ENCODE results near the gene PCDHB4.
"Not testable (repeated sequence)": the region's sequence is repeated elsewhere in the genome, so short reads cannot be mapped to it uniquely, and the experiment has no call there.

Gene PCDHB4

DNA sequence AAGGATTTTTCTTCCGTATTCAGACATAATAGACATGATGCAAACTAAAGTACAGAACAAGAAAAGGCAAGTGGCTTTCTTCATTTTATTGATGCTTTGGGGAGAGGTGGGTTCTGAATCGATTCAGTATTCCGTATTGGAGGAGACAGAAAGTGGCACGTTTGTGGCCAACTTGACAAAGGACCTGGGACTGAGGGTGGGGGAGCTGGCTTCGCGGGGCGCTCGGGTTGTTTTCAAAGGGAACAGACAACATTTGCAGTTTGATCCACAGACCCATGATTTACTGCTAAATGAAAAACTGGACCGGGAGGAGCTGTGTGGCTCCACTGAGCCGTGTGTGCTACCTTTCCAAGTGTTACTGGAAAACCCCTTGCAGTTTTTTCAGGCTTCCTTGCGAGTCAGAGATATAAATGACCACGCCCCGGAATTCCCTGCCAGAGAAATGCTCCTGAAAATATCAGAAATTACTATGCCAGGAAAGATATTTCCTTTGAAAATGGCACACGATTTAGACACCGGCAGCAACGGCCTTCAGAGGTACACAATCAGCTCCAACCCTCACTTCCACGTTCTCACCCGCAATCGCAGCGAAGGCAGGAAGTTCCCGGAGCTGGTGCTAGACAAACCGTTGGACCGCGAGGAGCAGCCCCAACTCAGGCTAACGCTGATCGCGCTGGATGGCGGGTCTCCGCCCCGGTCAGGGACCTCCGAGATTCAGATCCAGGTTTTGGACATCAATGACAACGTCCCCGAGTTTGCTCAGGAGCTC, 28.8 kb downstream of the PCDHB4 start:
- no peak for DNase-seq

DNA sequence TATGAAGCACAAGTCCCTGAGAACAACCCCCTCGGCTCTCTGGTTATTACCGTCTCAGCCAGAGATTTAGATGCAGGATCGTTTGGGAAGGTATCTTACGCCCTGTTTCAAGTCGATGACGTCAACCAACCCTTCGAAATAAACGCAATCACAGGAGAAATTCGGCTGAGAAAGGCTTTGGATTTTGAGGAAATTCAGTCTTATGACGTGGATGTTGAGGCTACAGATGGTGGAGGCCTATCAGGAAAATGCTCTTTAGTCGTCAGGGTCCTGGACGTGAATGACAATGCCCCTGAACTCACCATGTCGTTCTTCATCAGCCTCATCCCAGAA, 29.3 kb downstream of the PCDHB4 start:
- DNase-seq, result no peak

DNA sequence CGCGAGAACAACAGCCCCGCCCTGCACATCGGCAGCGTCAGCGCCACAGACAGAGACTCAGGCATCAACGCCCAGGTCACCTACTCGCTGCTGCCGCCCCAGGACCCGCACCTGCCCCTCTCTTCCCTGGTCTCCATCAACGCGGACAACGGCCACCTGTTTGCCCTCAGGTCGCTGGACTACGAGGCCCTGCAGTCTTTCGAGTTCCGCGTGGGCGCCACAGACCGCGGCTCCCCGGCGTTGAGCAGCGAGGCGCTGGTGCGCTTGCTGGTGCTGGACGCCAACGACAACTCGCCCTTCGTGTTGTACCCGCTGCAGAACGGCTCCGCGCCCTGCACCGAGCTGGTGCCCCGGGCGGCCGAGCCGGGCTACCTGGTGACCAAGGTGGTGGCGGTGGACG, 30.0 kb downstream of the PCDHB4 start:
- not testable (repeated sequence) for DNase-seq

DNA sequence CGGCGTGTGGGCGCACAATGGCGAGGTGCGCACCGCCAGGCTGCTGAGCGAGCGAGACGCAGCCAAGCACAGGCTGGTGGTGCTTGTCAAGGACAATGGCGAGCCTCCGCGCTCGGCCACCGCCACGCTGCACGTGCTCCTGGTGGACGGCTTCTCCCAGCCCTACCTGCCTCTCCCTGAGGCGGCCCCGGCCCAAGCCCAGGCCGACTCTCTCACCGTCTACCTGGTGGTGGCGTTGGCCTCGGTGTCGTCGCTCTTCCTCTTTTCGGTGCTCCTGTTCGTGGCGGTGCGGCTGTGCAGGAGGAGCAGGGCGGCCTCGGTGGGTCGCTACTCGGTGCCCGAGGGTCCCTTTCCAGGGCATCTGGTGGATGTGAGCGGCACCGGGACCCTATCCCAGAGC, 30.5 kb downstream of the PCDHB4 start:
- DNase-seq, result not testable (repeated sequence)

DNA sequence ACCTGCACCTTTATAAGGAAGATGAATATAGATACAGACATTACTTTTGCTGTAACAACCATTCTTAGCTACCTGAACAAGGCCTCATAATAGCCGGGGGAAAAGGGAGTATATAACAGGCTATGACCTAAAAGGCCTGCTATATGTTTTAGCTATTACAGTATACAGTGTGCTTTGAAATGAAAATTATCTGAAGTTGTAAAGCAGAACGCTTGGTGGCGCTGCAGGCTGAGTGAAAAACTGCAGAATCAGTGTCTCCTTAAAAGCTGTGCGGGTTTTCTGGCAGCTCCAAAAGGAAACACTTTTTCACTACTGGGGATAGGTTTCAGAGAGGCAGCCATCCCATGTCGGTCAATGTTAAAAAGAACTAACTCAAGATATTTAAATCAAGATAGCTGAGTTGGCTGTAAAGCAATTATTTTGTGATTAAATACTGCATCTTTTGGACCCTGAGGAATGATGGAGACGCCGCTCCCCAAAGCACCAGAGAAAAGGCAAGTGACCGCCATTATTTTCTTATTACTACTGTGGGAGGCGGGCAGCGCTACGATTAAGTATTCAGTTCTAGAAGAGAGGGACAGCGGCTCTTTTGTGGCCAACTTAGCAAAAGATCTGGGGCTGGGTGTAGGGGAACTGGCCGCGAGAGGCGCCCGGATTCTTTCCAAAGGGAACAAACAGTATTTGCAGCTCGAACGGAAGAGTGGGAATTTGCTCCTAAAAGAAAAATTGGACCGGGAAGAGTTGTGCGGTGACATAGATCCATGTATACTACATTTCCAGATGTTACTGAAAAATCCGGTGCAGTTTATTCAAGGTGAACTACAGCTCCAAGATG, 34.1 kb downstream of the PCDHB4 start:
- DNase-seq, result no peak

DNA sequence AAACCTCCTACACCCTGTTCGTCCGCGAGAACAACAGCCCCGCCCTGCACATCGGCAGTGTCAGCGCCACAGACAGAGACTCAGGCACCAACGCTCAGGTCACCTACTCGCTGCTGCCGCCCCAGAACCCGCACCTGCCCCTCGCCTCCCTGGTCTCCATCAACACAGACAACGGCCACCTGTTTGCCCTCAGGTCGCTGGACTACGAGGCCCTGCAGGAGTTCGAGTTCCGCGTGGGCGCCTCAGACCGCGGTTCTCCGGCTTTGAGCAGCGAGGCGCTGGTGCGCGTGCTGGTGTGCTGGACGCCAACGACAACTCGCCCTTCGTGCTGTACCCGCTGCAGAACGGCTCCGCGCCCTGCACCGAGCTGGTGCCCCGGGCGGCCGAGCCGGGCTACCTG, 35.7 kb downstream of the PCDHB4 start:
- DNase-seq, result not testable (repeated sequence)

DNA sequence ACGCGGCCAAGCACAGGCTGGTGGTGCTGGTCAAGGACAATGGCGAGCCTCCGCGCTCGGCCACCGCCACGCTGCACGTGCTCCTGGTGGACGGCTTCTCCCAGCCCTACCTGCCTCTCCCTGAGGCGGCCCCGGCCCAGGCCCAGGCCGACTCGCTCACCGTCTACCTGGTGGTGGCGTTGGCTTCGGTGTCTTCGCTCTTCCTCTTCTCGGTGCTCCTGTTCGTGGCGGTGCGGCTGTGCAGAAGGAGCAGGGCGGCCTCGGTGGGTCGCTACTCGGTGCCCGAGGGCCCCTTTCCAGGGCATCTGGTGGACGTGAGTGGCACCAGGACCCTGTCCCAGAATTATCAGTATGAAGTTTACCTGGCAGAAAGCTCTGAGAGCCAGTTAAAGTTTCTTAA, 36.3 kb downstream of the PCDHB4 start:
- DNase-seq, result not testable (repeated sequence)

DNA sequence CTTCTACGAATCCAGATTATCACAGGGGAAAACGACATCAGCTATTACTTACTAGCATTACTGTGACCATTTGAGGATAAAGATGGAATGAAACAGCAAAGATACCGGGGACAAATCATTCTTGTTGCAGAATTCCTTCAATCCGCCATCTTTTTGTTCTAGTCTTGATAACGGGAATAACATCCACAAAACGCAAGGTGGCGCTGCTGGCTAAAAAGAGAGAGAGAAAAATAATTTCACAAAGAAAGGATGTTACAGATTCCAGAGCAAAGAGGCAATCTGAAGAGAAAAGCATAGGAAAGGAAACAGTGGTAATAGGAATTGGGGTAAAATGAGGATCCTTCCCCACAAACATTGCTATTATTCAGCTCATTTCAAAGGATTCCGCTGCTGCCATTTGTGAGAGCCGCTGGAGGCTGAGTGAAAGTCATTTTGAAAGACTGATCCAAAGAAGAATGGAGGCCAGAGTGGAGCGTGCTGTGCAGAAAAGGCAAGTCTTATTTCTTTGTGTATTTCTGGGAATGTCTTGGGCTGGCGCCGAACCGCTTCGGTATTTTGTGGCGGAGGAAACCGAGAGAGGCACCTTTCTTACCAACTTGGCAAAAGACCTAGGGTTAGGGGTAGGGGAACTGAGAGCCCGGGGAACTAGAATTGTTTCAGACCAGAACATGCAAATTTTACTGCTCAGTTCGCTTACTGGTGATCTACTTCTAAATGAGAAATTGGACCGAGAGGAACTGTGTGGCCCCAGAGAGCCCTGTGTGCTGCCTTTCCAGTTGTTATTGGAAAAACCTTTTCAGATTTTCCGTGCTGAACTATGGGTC, 51.0 kb downstream of the PCDHB4 start, which contains the start of gene PCDHB7:
Gene PCDHB7, plus strand, starts transcription at position 264 of the 824 bp plus-strand sequence. Its CDS starts 192 bp downstream, at position 456.
- no peak for DNase-seq

DNA sequence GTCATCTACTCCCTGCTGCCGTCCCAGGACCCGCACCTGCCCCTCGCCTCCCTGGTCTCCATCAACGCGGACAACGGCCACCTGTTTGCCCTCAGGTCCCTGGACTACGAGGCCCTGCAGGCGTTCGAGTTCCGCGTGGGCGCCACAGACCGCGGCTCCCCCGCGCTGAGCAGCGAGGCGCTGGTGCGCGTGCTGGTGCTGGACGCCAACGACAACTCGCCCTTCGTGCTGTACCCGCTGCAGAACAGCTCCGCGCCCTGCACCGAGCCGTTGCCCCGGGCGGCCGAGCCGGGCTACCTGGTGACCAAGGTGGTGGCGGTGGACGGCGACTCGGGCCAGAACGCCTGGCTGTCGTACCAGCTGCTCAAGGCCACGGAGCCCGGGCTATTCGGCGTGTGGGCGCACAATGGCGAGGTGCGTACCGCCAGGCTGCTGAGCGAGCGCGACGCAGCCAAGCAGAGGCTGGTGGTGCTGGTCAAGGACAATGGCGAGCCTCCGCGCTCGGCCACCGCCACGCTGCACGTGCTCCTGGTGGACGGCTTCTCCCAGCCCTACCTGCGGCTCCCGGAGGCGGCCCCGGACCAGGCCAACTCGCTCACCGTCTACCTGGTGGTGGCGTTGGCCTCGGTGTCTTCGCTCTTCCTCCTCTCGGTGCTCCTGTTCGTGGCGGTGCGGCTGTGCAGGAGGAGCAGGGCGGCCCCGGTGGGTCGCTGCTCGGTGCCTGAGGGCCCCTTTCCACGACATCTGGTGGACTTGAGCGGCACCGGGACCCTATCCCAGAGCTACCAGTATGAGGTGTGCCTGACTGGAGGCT, 52.9 kb downstream of the PCDHB4 start:
- not testable (repeated sequence) for DNase-seq

Data from NCI-H345 (cell line).